Central memory CD8-positive, alpha-beta T cell (primary cell): ENCODE measurements around the gene RASIP1.
"Not testable (repeated sequence)": the region's sequence is repeated elsewhere in the genome, so short reads cannot be mapped to it uniquely, and the experiment has no call there.

ENCODE experiments used
- ATAC-seq: fragments of 150-1000 bp; cut with Tn5 transposase; replicated peaks from 2 replicates; pipeline ENCODE4 v1.10.0; 2022; ENCODE audit warnings: mild to moderate bottlenecking, moderate FRiP score, moderate number of reproducible peaks; ENCODE audit not compliant: poor library complexity, severe bottlenecking; ENCODE audit errors: extremely low read depth
- DNase-seq, 2 donors: peaks; one replicate each; pipeline ENCODE4 v3.0.0; 2021; ENCODE audit warnings: low spot score in 2 of 2
- H3K27ac Mint-ChIP-seq: one replicate; pipeline ENCODE4 v1.8.0; 2022; ENCODE audit warnings: low read depth, mild to moderate bottlenecking, moderate library complexity, mixed read lengths
- H3K27me3 Mint-ChIP-seq: one replicate; pipeline ENCODE4 v1.8.0; 2022; ENCODE audit warnings: mixed read lengths
- H3K36me3 Mint-ChIP-seq: one replicate; pipeline ENCODE4 v1.8.0; 2022; ENCODE audit warnings: mild to moderate bottlenecking, moderate library complexity, mixed read lengths; ENCODE audit not compliant: insufficient read depth
- H3K4me1 Mint-ChIP-seq: one replicate; pipeline ENCODE4 v1.8.0; 2022; ENCODE audit warnings: mixed read lengths
- H3K4me3 Mint-ChIP-seq: one replicate; pipeline ENCODE4 v1.8.0; 2022; ENCODE audit warnings: mild to moderate bottlenecking, moderate library complexity, mixed read lengths
- H3K9me3 Mint-ChIP-seq: one replicate; pipeline ENCODE4 v1.8.0; 2022; ENCODE audit warnings: mixed read lengths

RASIP1 gene

GRCh38 chr19:48740164-48740972 lies at the start of gene RASIP1:
Gene RASIP1, minus strand, starts transcription at chr19:48740610. Its CDS starts 328 bp downstream, at chr19:48740282.
- Mint-ChIP-seq H3K36me3 (peaks cover 3% of the 10 kb centered on the region), H3K4me3 (peak within 1 kb of the TSS; percentile 31), H3K27me3 (no peaks in the 10 kb centered on the region), H3K9me3 (no peaks in the 10 kb centered on the region), H3K4me1 (peaks cover 16% of the 10 kb centered on the region), H3K27ac (no peak within 1 kb of the TSS)
- no peak for ATAC-seq
- no peak for DNase-seq

GRCh38 chr19:48787331-48787730 lies 46.9 kb upstream of the RASIP1 start:
- H3K4me3 Mint-ChIP-seq, H3K4me1 Mint-ChIP-seq, DNase-seq, ATAC-seq, H3K27me3 Mint-ChIP-seq, H3K36me3 Mint-ChIP-seq, H3K27ac Mint-ChIP-seq, H3K9me3 Mint-ChIP-seq: not testable (repeated sequence)

- H3K27ac Mint-ChIP-seq, H3K9me3 Mint-ChIP-seq, H3K4me1 Mint-ChIP-seq, DNase-seq, ATAC-seq, H3K36me3 Mint-ChIP-seq, H3K4me3 Mint-ChIP-seq, H3K27me3 Mint-ChIP-seq: not testable (repeated sequence)
Observed at GRCh38 chr19:48786422-48786821, 46.0 kb upstream of the RASIP1 start.

- DNase-seq (no peak), ATAC-seq (no peak)
- no peaks in the 10 kb centered on the region for H3K9me3 Mint-ChIP-seq
- no peak overlapping the region for H3K4me3 Mint-ChIP-seq
- peaks cover 2% of the 10 kb centered on the region for H3K36me3 Mint-ChIP-seq
- H3K27ac Mint-ChIP-seq: no peak overlapping the region
- H3K4me1 Mint-ChIP-seq: peaks cover 5% of the 10 kb centered on the region
- peaks cover 8% of the 10 kb centered on the region for H3K27me3 Mint-ChIP-seq
Observed at GRCh38 chr19:48784527-48784926, 44.1 kb upstream of the RASIP1 start.

GRCh38 chr19:48780631-48781391 lies 40.4 kb upstream of the RASIP1 start:
- peaks cover 5% of the 10 kb centered on the region for H3K4me1 Mint-ChIP-seq
- H3K9me3 Mint-ChIP-seq: no peaks in the 10 kb centered on the region
- H3K36me3 Mint-ChIP-seq: peaks cover 2% of the 10 kb centered on the region
- ATAC-seq (no peak), DNase-seq (no peak)
- H3K27me3 Mint-ChIP-seq: peaks cover 8% of the 10 kb centered on the region
- H3K27ac Mint-ChIP-seq: no peak overlapping the region
- H3K4me3 Mint-ChIP-seq: no peak overlapping the region

GRCh38 chr19:48779636-48780035 lies 39.2 kb upstream of the RASIP1 start:
- Mint-ChIP-seq H3K9me3 (no peaks in the 10 kb centered on the region), H3K27me3 (no peaks in the 10 kb centered on the region), H3K27ac (no peak overlapping the region), H3K36me3 (peaks cover 2% of the 10 kb centered on the region), H3K4me3 (no peak overlapping the region), H3K4me1 (peaks cover 5% of the 10 kb centered on the region)
- DNase-seq (no peak), ATAC-seq (no peak)

GRCh38 chr19:48777720-48778119 lies 37.3 kb upstream of the RASIP1 start:
- Mint-ChIP-seq H3K4me3 (no peak overlapping the region), H3K27me3 (no peaks in the 10 kb centered on the region), H3K27ac (no peak overlapping the region), H3K4me1 (peaks cover 5% of the 10 kb centered on the region), H3K36me3 (peaks cover 2% of the 10 kb centered on the region), H3K9me3 (no peaks in the 10 kb centered on the region)
- no peak for DNase-seq
- ATAC-seq: no peak

GRCh38 chr19:48777139-48777538 lies 36.7 kb upstream of the RASIP1 start:
- Mint-ChIP-seq H3K36me3 (peaks cover 2% of the 10 kb centered on the region), H3K9me3 (no peaks in the 10 kb centered on the region), H3K27me3 (no peaks in the 10 kb centered on the region), H3K4me3 (no peak overlapping the region), H3K4me1 (peaks cover under 1% of the 10 kb centered on the region), H3K27ac (no peak overlapping the region)
- no peak for ATAC-seq
- no peak for DNase-seq

GRCh38 chr19:48772503-48772953 lies 32.1 kb upstream of the RASIP1 start:
- ATAC-seq (no peak), DNase-seq (no peak)
- Mint-ChIP-seq H3K4me3 (no peak overlapping the region), H3K9me3 (no peaks in the 10 kb centered on the region), H3K36me3 (no peaks in the 10 kb centered on the region), H3K27me3 (peaks cover 21% of the 10 kb centered on the region), H3K4me1 (no peaks in the 10 kb centered on the region), H3K27ac (no peak overlapping the region)

- DNase-seq (no peak), ATAC-seq (no peak)
- no peaks in the 10 kb centered on the region for H3K4me1 Mint-ChIP-seq
- no peaks in the 10 kb centered on the region for H3K9me3 Mint-ChIP-seq
- no peak overlapping the region for H3K27ac Mint-ChIP-seq
- H3K36me3 Mint-ChIP-seq: no peaks in the 10 kb centered on the region
- peaks cover 34% of the 10 kb centered on the region for H3K27me3 Mint-ChIP-seq
- no peak overlapping the region for H3K4me3 Mint-ChIP-seq
Observed at GRCh38 chr19:48770734-48771472, 30.5 kb upstream of the RASIP1 start.

- H3K4me1 Mint-ChIP-seq: no peaks in the 10 kb centered on the region
- H3K4me3 Mint-ChIP-seq: no peak overlapping the region
- no peak for DNase-seq
- no peak for ATAC-seq
- H3K9me3 Mint-ChIP-seq: no peaks in the 10 kb centered on the region
- H3K36me3 Mint-ChIP-seq: no peaks in the 10 kb centered on the region
- no peak overlapping the region for H3K27ac Mint-ChIP-seq
- H3K27me3 Mint-ChIP-seq: peaks cover 40% of the 10 kb centered on the region
Observed at GRCh38 chr19:48770266-48770665, 29.9 kb upstream of the RASIP1 start.

- ATAC-seq (no peak), DNase-seq (no peak)
- Mint-ChIP-seq H3K9me3 (no peaks in the 10 kb centered on the region), H3K4me1 (no peaks in the 10 kb centered on the region), H3K27ac (no peak overlapping the region), H3K27me3 (peaks cover 48% of the 10 kb centered on the region), H3K36me3 (no peaks in the 10 kb centered on the region), H3K4me3 (no peak overlapping the region)
Observed at GRCh38 chr19:48768994-48769713, 28.7 kb upstream of the RASIP1 start.
